GM19025 (cell line): ENCODE results near the gene PNLIP.

Source experiments
- ATAC-seq: cut with Tn5 transposase; IDR thresholded peaks from one replicate; pipeline ENCODE4 v1.9.1; 2021; ENCODE audit warnings: mild to moderate bottlenecking, low read depth, moderate library complexity; ENCODE audit not compliant: unreplicated experiment

Gene PNLIP

GRCh38 chr10:116612107-116612769, 66.5 kb downstream of the PNLIP start:
- ATAC-seq = no peak

DNA sequence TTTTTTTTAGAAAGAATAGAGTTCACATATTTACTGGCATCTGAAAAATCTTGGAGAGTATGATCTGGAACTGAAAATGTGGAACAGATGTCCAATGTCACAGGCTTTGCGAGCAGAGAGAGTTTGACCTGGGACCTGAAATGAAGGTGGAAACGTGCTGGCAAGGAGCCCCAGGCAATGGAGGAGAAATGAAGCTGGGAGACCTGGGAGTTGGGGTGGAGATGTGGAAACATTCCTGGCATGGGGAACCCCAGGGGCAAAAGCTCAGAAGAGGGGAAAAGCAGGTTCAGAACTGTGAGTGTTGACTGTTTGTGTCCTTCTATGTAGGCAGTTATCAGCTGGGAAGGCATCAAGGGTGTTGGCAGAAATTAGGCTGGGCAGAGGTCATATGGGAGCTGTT, 67.7 kb downstream of the PNLIP start:
- ATAC-seq = no peak

GRCh38 chr10:116614796-116615195, 69.1 kb downstream of the PNLIP start:
- ATAC-seq = no peak

DNA sequence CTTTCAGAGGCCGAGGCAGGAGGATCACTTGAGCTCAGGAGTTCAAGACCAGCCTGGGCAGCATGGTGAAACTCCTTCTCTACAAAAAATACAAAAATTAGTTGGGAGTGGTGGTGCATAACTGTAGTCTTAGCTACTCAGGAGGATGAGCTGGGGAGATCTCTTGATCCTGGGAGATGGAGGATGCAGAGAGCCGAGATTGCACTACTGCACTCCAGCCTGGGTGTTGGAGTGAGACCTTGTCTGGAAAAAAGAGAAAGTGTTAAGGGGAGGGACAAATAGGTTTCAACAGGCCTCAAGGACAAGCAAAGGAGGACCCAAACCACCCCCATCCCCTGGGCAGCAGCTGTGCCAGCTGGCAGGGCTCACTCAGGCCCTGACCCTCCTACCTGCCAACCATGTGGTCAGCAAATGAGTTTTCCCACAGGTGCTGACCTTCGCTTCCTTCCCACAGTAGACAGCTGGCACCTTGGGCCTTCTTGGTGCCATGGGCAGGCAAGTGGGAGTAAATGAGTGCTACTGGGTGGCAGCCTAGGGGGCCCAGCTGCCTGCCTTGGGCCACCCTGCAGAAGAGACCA, 69.6 kb downstream of the PNLIP start:
- ATAC-seq = no peak
